GM12873 (cell line): Measurements from ENCODE around the gene PRR33.

Source experiments
- CTCF ChIP-seq: IDR thresholded peaks from 2 replicates; pipeline ENCODE4 v1.5.1; 2012; ENCODE audit warnings: low read depth, mild to moderate bottlenecking, moderate library complexity, low read length, control low read depth; ENCODE audit not compliant: insufficient read depth; ENCODE audit errors: missing control alignments

Gene PRR33

GRCh38 chr11:1930462-1930830 is 38.8 kb upstream of the PRR33 start:
- no peak for TF ChIP-seq CTCF

- TF ChIP-seq CTCF: no peak
Observed at GRCh38 chr11:1929621-1930461, 38.1 kb upstream of the PRR33 start.

GRCh38 chr11:1928891-1929541 is 37.3 kb upstream of the PRR33 start:
- no peak for TF ChIP-seq CTCF

GRCh38 chr11:1928470-1928890 is 36.8 kb upstream of the PRR33 start:
- no peak for TF ChIP-seq CTCF

GRCh38 chr11:1927848-1928469 is 36.3 kb upstream of the PRR33 start:
- no peak for TF ChIP-seq CTCF

GRCh38 chr11:1927026-1927847 is 35.5 kb upstream of the PRR33 start:
- TF ChIP-seq CTCF: no peak
